Measurements from ENCODE around the gene CAPN15. TPM values are rescaled to one million over a fixed set of nuclear protein-coding genes. Genes with fewer than 3 reads are reported as not detected.

Gene CAPN15
- total RNA-seq, 2 experiments from 2014 or later: 76.4 to 81.2 TPM

DNA sequence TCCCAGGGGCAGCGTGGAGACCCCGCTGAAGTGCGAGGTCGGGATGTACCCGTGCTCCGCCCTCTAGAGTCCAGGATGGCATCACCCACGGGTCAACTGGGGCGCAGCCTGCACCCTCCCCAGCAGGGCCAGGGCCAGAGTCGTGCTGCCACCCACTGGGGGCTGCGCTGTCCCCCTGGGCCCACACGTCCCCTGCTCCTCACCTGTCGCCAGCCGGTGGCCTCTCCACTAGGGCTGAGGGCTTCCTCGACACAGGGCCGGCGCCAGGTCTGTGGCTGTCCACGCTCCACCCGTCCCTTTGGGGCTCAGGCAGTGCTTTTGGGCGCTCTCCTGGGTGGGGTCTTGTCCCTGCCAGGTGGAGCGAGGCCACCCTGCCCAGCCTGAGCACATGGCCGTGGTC, 21.1 kb downstream of the CAPN15 start:
- TF ChIP-seq, protein P1, sequence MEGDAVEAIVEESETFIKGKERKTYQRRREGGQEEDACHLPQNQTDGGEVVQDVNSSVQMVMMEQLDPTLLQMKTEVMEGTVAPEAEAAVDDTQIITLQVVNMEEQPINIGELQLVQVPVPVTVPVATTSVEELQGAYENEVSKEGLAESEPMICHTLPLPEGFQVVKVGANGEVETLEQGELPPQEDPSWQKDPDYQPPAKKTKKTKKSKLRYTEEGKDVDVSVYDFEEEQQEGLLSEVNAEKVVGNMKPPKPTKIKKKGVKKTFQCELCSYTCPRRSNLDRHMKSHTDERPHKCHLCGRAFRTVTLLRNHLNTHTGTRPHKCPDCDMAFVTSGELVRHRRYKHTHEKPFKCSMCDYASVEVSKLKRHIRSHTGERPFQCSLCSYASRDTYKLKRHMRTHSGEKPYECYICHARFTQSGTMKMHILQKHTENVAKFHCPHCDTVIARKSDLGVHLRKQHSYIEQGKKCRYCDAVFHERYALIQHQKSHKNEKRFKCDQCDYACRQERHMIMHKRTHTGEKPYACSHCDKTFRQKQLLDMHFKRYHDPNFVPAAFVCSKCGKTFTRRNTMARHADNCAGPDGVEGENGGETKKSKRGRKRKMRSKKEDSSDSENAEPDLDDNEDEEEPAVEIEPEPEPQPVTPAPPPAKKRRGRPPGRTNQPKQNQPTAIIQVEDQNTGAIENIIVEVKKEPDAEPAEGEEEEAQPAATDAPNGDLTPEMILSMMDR (IDR thresholded peaks at IDR 0.05): no peak
- DNase-seq (no peak), ATAC-seq (no peak)
- intact Hi-C loops (cut with micrococcal nuclease): no loop called here
- Mint-ChIP-seq H3K4me3 (no peak overlapping the region), H3K36me3 (ENCODE audit: low read depth) (peaks cover 4% of the 10 kb centered on the region), H3K4me1 (ENCODE audit: low read depth) (no peaks in the 10 kb centered on the region), H3K27ac (no peak overlapping the region), H3K27me3 (no peaks in the 10 kb centered on the region), H3K9me3 (no peaks in the 10 kb centered on the region)
- POLR2A ChIA-PET: interaction anchor here (0.6 kb wide), 1 partner anchor 118 kb away, joined by 3 read pairs; no protein-coding TSS in a partner anchor
- CTCF ChIA-PET: no interaction called here

DNA sequence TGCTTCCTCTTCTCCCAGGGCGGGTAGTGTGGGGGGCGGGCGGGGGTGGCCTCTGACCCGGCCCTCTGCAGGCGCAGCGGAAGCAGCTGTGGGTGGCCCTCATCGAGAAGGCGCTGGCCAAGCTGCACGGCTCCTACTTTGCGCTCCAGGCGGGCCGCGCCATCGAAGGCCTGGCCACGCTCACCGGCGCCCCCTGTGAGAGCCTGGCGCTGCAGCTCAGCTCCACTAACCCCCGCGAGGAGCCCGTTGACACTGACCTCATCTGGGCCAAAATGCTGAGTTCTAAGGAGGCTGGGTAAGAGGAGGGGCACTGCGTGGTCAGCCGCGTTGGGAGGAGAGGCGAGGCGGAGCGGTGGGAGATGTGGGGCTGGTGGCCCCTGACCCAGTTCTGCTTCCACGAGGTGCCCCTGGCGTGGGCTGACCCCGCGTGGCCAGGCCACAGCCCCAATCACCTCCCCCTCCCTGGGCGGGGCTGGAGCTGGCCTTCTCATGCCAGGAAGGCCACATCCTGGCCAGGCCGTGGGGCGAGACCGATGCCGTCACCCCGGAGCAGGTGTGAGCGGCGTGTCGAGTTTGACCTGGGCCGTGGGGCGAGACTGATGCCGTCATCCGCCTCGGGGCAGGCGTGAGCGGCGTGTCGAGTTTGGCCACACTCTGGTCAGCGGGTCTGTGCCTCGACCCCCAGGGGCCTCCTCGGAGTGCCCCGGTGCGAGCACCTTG, 22.2 kb downstream of the CAPN15 start:
- POLR2A ChIA-PET: no interaction called here

DNA sequence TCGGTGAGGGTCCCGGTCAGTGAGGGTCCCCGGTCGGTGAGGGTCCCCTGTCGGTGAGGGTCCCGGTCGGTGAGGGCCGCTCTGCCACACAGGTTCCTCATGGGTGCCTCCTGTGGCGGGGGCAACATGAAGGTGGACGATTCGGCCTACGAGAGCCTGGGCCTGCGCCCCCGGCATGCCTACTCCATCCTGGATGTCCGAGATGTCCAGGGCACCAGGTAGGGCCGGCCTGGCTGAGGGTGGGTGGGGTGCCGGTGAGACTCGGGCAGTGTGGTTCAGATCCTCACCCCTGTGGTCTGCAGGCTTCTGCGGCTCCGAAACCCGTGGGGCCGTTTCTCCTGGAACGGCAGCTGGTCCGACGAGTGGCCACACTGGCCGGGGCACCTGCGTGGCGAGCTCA, 23.7 kb downstream of the CAPN15 start:
- H3K27me3 Mint-ChIP-seq: no peaks in the 10 kb centered on the region
- ATAC-seq (no peak), DNase-seq (no peak)
- intact Hi-C loops (cut with micrococcal nuclease): no loop called here
- no peaks in the 10 kb centered on the region for H3K4me1 Mint-ChIP-seq (ENCODE audit: low read depth)
- H3K36me3 Mint-ChIP-seq (ENCODE audit: low read depth): no peaks in the 10 kb centered on the region
- POLR2A ChIA-PET: no interaction called here
- no peak overlapping the region for H3K27ac Mint-ChIP-seq
- TF ChIP-seq, protein P1 (IDR thresholded peaks at IDR 0.05): no peak
- CTCF ChIA-PET: no interaction called here
- H3K4me3 Mint-ChIP-seq: no peak overlapping the region
- no peaks in the 10 kb centered on the region for H3K9me3 Mint-ChIP-seq

More for the DNA sequence above, 22.2 kb downstream of the CAPN15 start:
- Mint-ChIP-seq H3K9me3 (no peaks in the 10 kb centered on the region), H3K4me1 (ENCODE audit: low read depth) (no peaks in the 10 kb centered on the region), H3K4me3 (no peak overlapping the region), H3K36me3 (ENCODE audit: low read depth) (peaks cover 4% of the 10 kb centered on the region), H3K27me3 (no peaks in the 10 kb centered on the region), H3K27ac (no peak overlapping the region)
- CTCF ChIA-PET: interaction anchor here (1.1 kb wide), 1 partner anchor 13 kb away, joined by 3 read pairs; no protein-coding TSS in a partner anchor
- TF ChIP-seq, protein P1 (IDR thresholded peaks at IDR 0.05): no peak
- intact Hi-C loops (cut with micrococcal nuclease): no loop called here
- DNase-seq: no peak
- no peak for ATAC-seq

DNA sequence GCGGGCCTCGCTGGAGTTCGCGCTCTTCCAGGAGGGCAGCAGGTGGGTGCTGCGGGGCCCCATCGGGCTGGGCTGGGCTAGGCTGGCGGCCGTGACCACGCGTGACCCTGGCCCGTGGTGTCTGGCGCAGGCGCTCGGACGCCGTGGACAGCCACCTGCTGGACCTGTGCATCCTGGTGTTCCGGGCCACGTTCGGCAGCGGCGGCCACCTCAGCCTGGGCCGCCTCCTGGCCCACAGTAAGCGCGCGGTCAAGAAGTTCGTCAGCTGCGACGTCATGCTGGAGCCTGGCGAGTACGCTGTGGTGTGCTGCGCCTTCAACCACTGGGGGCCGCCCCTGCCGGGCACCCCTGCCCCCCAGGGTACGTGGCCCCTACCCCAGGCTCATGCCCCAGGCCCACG, 24.7 kb downstream of the CAPN15 start:
- intact Hi-C loops (cut with micrococcal nuclease): no loop called here
- ChIA-PET CTCF (no interaction called here), POLR2A (no interaction called here)
- DNase-seq (no peak), ATAC-seq (no peak)
- H3K4me3 Mint-ChIP-seq: no peak overlapping the region
- TF ChIP-seq, protein P1 (IDR thresholded peaks at IDR 0.05): no peak
- no peaks in the 10 kb centered on the region for H3K36me3 Mint-ChIP-seq (ENCODE audit: low read depth)
- no peaks in the 10 kb centered on the region for H3K4me1 Mint-ChIP-seq (ENCODE audit: low read depth)
- no peak overlapping the region for H3K27ac Mint-ChIP-seq
- no peaks in the 10 kb centered on the region for H3K27me3 Mint-ChIP-seq
- H3K9me3 Mint-ChIP-seq: no peaks in the 10 kb centered on the region

DNA sequence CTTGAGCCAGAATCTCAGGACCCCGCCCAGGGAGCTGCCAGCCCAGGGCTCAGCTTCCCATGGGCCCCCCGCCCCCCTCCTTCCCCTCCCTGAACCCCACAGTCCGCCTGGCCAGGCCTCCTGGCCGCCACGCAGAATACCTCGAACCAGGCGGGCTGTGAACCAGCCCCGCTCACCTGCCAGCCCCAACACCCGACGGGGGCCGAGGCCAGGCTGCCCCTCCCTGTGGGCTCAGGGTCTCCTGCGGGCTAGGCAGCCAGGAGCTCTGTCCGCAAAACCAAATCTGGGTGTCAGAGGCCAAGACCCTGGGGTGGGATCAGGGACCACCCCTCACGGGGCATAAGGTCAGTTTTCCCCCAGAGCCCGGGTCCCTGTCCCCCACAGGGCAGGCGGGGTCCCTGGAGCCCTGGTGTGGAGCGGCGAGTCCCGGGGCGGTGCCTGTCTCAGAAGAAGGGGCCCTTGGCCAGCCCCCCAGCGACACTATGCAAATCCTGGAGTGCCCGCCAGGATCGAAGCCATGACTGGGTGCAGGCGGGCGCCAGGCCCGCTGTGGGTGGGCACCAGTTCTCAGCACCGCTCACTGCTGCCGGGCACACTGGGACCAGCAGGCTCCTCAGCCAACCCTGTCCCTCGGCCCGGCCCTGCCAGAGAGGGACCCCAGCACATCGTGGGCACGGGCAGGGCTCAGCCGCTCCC, 26.2 kb downstream of the CAPN15 start:
- Mint-ChIP-seq H3K27me3 (peaks cover 3% of the 10 kb centered on the region), H3K4me1 (ENCODE audit: low read depth) (no peaks in the 10 kb centered on the region), H3K4me3 (no peak overlapping the region), H3K9me3 (no peaks in the 10 kb centered on the region), H3K27ac (no peak overlapping the region), H3K36me3 (ENCODE audit: low read depth) (no peaks in the 10 kb centered on the region)
- intact Hi-C loops (cut with micrococcal nuclease): no loop called here
- CTCF ChIA-PET: no interaction called here
- ATAC-seq (no peak), DNase-seq (no peak)
- POLR2A ChIA-PET: interaction anchor here (0.9 kb wide), 1 partner anchor 35 kb away, joined by 3 read pairs; no protein-coding TSS in a partner anchor
- TF ChIP-seq, protein P1 (IDR thresholded peaks at IDR 0.05): no peak
